NCI-H1417 treated with DMSO at 0.1 percent for 48 hours (cell line): ENCODE data around the gene NCBP2L.
"Not testable (repeated sequence)": the region's sequence is repeated elsewhere in the genome, so short reads cannot be mapped to it uniquely, and the experiment has no call there.

ENCODE experiments used
- DNase-seq: peaks from one replicate; lab custom pipeline; 2025; lab: John Stamatoyannopoulos, UW

Gene NCBP2L

DNA sequence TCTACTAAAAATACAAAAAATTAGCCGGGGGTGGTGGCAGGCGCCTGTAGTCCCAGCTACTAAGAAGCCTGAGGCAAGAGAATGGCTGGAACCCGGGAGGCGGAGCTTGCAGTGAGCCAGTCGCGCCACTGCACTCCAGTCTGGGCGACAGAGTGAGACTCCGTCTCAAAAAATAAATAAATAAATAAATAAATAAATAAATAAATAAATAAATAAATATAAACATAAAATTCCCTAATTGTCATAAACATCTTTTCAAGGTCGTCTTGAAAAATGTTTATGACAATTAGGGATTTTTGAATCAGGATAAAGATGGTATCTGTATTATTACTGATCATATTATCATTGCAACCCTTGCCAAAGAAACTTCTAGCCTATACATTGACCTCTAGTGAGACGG, 32.5 kb downstream of the NCBP2L start:
- not testable (repeated sequence) for DNase-seq

GRCh38 chrX:107818900-107819521, 41.5 kb downstream of the NCBP2L start:
- DNase-seq: no peak

DNA sequence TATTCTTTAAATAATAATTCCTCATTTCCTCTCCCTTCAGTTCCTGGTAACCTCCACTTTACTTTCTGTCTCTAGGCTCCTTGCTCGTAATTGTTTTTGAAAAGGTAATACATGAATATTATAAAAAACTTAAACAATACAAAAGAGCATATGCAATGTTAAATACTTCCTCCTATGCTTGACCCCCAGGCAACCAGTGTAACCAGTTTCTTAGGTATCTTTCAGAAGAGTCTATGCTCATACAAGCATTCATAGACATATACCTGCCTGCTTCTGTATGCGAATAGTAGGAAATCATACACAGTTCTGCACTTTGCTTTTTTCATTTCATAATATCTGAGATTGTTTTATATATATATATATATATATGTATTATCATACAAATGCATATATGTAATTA, 45.5 kb downstream of the NCBP2L start:
- DNase-seq: no peak

GRCh38 chrX:107823456-107823855, 45.9 kb downstream of the NCBP2L start:
- no peak for DNase-seq

- DNase-seq: no peak
Measured at GRCh38 chrX:107825698-107826237, 48.2 kb downstream of the NCBP2L start, which contains the start of gene MID2. TSS of gene MID2 (plus strand) at chrX:107825866. CDS start at chrX:107826427, 561 bp downstream.

DNA sequence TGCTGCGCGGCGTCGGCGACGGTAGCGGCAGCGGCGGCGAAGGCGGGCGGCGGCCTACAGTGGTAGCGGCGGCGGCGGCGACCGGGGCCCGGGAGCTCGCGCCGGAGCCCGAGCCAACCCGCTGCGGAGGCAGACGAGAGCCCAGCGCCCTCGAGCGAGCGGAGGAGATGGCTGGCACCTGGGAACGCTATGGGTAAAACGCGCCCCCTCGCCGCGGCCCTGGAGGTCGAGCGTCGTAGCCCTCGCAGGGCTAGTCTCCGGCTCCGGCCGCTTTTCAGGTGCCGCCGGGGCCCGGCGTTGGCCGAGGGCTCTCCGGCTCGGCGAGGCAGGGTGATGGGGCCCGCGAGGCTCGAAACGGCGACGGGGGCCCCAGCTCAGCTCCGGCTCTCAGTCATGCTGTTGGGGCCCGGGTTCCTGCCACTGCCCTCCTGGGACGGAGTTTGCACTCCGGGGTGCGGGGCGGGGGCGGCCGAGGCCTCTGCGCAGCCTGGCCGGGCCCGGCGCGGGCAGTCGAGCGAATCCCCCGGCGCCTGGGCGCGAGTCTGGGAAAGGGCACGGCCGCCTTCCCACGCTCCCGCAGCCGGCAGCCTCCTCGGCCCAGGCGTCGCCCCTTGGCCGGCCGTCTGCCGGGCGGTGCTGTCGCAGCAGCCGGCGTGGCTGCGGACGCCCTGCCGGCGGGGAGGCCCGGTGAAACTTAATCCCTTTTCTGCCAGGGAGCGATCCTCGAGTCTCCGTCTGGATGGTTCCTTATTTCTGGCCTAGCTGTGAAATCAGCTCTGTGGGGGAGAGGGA, 48.9 kb downstream of the NCBP2L start:
- no peak for DNase-seq

- no peak for DNase-seq
Measured at GRCh38 chrX:107827030-107827831, 49.7 kb downstream of the NCBP2L start.

DNA sequence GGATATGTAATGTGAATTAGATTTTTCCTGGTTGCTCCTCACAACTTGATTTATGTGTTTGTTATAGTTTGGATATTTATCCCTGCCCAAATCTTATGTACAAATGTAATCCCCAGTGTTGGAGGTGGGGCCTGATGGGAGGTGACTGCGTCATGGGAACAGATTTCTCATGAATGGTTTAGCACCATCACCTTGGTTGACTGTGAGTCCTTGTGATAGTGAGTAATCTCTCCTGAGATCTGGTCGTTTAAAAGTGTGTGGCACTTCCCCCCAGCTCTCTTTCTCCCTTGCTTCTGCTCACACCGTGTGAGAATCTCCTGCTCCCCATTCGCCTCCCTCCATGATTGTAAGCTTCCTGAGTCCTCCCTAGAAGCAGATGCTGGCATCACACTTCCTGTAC, 50.3 kb downstream of the NCBP2L start:
- no peak for DNase-seq

- DNase-seq: no peak
Measured at GRCh38 chrX:107829878-107830277, 52.3 kb downstream of the NCBP2L start.

DNA sequence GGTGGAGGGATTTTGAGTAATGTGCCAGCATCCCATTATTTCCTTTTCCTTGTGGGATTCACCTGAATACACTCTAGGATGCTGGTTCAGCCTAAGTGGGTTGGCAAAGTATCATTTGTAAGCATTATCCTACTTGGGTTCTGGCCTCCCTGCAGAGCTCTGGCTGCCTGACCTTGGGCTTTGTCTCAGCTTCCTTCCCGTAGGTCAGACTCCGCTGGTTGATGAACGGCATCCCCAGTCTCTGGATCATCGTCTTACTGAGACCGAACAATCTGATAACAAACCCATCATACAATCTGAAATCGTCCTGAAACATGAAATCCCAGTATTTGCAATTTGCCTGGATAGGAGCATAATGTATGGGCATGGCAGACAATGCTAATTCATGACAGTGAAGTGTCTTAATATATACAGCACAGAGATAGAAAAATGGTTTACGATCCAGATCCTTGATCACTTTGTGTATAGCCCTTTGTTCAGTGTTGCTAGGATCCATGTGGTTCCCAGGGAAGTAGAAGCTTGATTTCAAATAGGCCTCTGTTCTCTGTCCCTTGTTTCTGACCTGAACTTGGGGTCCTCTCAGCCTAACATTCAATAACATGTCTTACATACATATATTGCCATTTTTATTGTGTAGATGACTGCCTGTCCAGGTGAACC, 53.7 kb downstream of the NCBP2L start:
- DNase-seq: no peak

GRCh38 chrX:107834275-107835201, 57.0 kb downstream of the NCBP2L start:
- no peak for DNase-seq

- DNase-seq: no peak
Measured at GRCh38 chrX:107836958-107837357, 59.4 kb downstream of the NCBP2L start.

GRCh38 chrX:107840971-107841370, 63.4 kb downstream of the NCBP2L start:
- no peak for DNase-seq

DNA sequence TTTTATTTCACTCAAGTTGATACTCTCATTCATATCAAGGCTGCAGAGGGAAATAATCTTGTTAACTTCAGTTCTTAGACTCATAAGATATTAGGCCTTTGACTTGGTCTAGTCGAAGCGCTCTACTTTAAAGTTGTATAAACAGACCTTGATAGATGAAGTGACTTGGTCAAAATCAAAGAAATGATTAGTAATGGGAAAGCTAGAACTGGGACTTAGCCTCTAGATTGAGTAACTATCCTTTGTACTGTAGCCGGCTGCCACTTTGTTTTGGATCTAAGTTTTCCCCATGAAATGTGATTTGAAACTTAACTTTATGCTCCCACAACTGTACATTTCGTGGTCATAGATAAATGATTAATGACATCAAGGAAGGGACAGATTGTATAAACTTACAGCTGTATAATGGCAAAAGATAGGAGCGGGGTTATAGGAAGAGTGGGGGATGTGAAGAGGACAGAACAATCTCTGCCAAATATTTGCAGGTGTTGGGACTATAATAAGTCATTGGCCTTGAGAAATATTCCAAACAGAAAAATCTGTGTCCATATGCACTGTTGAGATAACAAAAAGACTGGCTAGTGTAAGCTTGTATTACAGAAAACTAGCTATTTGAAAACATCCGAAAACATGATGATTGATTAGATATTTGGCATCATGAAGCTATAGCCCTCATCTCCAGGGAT, 65.3 kb downstream of the NCBP2L start:
- DNase-seq: no peak
